ENCODE measurements around the gene FOXM1.
"Not testable (repeated sequence)": the region's sequence is repeated elsewhere in the genome, so short reads cannot be mapped to it uniquely, and the experiment has no call there.

Gene FOXM1

GRCh38 chr12:2879853-2880252 is 2.9 kb upstream of the FOXM1 start:
- no peak for DNase-seq (ENCODE audit: low read depth, low spot score)

DNA sequence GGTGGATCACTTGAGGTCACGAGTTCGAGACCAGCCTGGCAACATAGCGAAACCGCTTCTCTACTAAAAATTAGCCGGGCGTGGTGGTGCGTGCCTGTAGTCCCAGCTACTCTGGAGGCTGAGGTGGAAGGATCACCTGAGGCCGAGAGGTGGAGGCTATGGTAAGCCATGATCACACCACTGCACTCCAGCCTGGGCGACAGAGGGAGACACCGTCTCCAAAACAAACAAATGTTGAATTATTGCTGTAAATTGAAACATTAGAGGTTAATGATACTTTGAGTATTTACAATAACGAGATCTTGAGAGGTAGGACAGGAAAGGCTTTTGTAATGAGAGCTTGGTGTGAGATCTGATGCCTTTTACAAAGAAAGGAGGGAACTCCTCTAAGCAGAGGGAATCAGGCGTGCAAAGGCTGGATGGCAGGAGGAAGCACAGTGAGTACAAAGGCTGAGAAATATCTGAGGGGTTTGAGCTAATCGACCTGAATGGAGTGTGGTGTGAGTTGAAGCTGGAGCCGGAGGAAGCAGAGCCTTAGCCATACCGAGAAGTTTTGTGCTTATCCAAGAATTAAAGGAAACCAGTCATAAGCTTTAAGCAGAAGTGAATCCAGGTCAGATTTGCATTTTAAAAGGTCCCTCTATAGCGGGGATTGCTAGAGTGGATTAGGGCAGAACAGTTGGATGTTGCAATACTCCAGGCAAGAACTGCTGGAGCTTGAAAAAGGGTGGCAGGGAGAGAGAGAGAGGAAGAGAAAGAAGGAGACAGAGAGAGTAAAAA is 1.2 kb upstream of the FOXM1 start:
- no peak for DNase-seq (ENCODE audit: low read depth, low spot score)

- no peak for DNase-seq (ENCODE audit: low read depth, low spot score)
Measured at GRCh38 chr12:2876431-2877046, 435 bp downstream of the FOXM1 start.

DNA sequence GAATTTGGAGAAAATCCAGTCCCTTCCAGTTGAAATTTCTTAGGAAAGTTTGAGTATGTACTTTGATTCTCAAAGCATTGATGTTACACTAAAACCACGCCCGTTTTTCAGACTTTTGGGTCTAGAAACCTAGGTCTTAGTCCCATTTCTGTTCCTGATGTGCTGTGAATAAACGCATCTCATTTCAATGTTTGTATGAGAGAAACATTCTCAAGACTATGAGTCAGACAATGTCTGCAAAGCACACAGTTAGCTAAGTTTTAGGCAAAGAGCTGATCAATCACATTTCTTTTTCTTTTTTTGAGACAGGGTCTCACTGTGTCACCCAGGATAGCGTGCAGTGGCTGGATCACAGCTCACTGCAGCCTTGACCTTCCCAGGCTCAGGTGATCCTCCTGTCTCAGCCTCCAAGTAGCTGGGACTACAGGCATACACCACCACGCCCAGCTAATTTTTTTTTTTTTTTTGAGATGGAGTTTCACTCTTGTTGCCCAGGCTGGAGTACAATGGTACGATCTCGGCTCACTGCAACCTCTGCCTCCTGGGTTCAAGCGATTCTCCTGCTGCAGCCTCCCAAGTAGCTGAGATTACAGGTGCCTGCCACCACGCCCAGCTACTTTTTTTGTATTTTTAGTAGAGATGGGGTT is 7.9 kb downstream of the FOXM1 start:
- DNase-seq (ENCODE audit: low read depth, low spot score): not testable (repeated sequence)

- DNase-seq (ENCODE audit: low read depth, low spot score): no peak
Measured at GRCh38 chr12:2864198-2864597, 12.8 kb downstream of the FOXM1 start.

- DNase-seq (ENCODE audit: low read depth, low spot score): not testable (repeated sequence)
Measured at GRCh38 chr12:2863402-2863801, 13.6 kb downstream of the FOXM1 start.

GRCh38 chr12:2862876-2863275 is 14.1 kb downstream of the FOXM1 start:
- DNase-seq (ENCODE audit: low read depth, low spot score): no peak

GRCh38 chr12:2860170-2860569 is 16.8 kb downstream of the FOXM1 start:
- no peak for DNase-seq (ENCODE audit: low read depth, low spot score)

GRCh38 chr12:2858944-2859421 is 18.0 kb downstream of the FOXM1 start:
- DNase-seq (ENCODE audit: low read depth, low spot score): no peak

- no peak for DNase-seq (ENCODE audit: low read depth, low spot score)
Measured at GRCh38 chr12:2858334-2858733, 18.6 kb downstream of the FOXM1 start.

GRCh38 chr12:2857576-2857975 is 19.4 kb downstream of the FOXM1 start:
- no peak for DNase-seq (ENCODE audit: low read depth, low spot score)

DNA sequence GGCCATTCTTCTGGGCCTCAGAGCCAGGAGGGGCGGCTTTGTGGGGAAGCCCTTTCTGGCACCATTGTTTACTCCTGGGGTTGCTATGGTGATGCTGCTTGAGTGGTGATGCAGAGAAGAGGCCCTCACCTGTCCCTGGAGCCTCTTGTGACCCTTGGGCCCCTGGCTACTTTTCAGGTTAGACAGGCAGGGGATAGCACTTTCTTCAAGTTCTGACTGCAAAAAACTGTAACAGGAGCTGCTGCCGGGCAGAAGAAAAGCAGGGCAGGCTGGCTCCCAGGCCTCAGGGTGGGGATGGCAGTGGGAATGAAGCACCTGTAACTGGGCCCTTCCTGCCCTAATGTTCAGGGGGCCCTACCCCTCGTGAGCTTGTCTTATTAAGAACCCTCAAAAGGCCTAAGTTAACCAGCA is 19.9 kb downstream of the FOXM1 start, which contains the start of gene TEX52:
TEX52 (minus strand) TSS at position 19 of the 411 bp plus-strand sequence; CDS start at position 6, 13 bp downstream.
- DNase-seq (ENCODE audit: low read depth, low spot score): no peak

- DNase-seq (ENCODE audit: low read depth, low spot score): no peak
Measured at GRCh38 chr12:2856051-2856450, 20.9 kb downstream of the FOXM1 start.

DNA sequence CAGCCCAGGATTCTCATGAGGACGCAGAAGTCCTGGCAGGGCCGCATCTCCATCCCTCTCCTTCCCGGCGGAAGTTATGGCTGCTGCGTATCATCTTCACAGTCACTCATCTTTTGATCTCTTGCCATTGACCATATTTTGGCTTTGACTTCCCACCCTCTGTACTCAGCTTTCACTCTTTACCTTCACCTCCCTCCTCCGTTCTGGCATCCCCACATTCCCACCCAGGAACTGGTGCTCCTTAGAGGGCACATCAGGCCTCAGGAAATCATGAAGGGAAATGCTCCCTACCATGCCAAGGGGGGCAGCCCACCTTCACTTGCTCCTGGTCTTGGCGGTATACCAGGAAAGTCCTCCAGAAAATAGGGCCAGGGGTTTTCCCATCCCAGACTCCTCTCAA is 21.4 kb downstream of the FOXM1 start:
- DNase-seq (ENCODE audit: low read depth, low spot score): no peak

- DNase-seq (ENCODE audit: low read depth, low spot score): no peak
Measured at GRCh38 chr12:2854669-2855453, 22.1 kb downstream of the FOXM1 start.

DNA sequence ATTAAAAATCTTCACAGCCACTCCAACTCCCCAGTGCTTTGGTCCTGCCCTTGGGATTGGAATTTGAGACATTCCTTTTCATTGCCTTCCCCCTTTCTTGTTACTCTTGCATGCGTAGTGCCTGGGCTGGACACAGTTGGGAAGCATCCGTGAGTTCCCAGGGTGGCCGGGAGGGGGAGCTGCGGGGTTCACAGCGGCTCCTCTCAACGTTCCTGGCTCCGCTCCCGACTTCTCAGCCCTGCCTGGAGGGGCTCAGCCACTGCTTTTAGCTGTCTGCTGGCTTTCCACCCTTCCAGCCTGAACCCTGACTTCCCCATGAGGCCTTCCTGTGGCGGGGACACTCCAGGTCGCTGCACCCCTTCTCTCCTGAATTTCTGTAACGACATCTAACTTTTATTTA is 23.3 kb downstream of the FOXM1 start:
- peak; percentile 60 for DNase-seq (ENCODE audit: low read depth, low spot score)

DNA sequence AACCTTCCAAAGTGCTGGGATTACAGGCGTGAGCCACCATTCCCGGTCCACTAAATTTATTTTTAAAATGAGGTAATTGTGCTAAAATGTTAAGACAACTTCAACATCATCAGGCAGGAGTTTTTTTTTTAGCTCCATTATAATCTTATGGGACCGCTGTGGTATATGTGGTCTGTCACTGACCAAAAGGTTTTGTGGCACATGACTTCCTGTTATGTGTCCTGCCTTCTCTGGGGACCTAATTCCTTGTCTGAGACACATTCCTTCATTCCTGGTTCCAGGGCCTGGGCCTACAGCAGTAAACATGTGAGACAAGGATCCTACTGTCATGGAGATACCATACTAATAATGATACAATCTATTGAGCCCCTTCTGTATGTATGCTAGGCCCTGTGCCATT is 25.0 kb downstream of the FOXM1 start:
- DNase-seq (ENCODE audit: low read depth, low spot score): no peak

GRCh38 chr12:2845280-2845679 is 31.7 kb downstream of the FOXM1 start:
- no peak for DNase-seq (ENCODE audit: low read depth, low spot score)

DNA sequence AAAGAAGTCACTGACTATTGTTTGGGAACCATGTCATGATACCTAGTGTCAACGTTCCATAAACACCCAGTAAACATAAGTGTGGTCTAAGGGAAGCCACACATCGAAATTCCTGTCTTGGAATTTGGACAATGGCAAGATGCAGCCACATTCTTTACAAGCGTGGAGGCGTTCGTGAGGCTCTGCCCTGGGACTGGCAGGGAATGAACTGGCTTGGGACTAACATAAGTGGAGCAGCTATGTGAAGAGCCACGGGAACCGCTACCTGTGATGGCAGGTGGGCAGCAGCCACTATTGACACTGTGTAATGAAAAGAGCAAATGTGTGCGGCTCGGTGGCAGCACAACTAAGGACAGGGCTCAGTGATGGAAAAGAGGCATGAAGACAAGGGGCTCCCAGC is 32.2 kb downstream of the FOXM1 start:
- DNase-seq (ENCODE audit: low read depth, low spot score): no peak

GRCh38 chr12:2842948-2843347 is 34.0 kb downstream of the FOXM1 start:
- DNase-seq (ENCODE audit: low read depth, low spot score): no peak

DNA sequence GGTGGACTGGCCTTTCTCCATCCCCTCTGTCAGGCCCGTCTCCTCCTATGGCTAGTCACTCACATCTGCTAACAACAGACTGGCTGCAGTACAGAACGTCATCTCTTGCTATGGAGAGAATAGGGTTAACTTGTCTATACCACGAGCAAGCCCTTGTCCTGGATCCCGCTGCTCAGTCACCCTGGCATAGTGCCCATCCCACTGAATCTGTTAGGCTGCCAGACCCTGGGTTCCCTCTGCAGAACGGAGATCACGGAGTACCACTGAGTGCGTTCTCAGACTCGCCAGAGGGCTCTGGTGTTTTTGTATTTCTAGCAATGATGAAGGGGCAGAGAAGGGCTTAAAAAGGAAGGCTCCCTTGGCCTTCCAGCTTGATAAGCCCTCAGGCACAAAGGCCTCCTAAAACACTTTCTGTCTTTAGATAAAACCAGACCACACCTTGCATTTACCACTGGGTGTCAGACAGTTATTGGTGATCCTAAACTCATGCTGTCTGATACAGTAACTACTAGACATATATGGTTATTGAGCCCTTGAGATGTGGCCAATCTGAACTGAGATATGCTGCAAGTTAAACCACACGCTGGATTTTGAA is 35.8 kb downstream of the FOXM1 start:
- DNase-seq (ENCODE audit: low read depth, low spot score): no peak
